CD4-positive, alpha-beta T cell treated with Interferon gamma for 1 hour (primary cell): ENCODE results near the gene DUS1L.

Source experiments
- DNase-seq: peaks from one replicate; pipeline ENCODE4 v3.0.0-alpha.2; 2020

The DUS1L gene

DNA sequence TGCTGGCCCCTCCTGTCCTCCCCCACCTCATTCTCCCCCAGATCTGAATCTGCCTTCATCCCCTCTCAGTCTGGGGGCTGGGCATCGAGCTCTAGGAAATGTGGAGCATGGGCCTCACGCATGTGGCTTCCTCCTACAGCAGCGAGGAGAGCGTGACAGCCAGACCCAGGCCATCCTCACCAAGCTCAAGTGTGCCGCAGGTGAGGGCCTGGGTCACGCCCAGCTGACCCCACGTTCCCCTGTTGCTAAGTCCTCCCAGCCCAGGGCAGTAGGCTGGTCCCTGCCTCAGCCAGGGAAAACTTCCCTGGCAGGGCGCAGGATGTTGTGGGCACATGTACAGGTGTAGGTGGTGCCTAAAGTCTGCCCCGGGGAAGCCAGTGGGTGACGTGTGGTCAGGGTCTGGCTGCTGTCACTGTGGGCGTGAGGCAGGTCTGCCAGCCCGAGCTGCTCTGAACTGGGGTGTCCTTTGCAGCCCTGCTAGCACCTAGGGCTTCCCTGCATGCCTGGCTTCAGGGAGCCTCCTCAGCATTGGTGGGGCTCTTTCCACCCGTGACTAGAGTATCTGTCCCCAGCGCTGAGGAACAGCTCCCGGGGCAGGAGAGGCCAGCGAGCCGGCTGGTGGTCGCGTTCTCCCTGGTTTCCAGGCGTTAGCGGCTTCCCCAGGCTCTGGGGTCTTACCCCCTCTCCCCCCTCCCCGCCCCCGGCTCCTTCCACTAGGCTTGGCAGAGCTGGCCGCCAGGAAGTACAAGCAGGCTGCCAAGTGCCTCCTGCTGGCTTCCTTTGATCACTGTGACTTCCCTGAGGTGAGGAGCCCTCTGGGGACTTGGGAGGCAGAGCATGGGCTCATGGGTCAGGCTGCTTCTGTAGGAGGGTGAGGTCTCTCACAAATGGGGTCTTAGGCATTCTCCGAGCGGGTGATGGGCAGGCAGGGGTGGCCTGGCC lies 10.3 kb downstream of the DUS1L start:
- DNase-seq = no peak

DNA sequence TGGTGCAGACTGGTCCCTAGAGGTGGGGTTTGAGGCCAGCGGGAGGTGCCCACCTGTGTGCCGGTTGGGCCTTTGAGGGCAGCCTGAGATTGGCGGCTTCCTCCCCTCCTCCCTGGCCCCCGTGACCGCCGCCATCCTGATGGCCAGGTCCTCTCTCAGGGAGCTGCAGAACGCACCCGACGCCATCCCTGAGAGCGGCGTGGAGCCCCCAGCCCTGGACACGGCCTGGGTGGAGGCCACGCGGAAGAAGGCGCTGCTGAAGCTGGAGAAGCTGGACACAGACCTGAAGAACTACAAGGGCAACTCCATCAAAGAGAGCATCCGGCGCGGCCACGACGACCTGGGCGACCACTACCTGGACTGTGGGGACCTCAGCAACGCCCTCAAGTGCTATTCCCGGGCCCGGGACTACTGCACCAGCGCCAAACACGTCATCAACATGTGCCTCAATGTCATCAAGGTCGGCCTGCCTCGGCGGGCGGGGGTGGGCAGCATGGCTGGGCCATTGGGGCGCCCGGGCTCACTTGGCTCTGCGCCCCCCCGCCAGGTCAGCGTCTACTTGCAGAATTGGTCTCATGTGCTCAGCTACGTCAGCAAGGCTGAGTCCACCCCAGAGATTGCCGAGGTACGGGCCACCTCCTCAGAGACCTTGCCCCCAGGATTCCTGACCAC lies 11.1 kb downstream of the DUS1L start:
- DNase-seq = no peak

DNA sequence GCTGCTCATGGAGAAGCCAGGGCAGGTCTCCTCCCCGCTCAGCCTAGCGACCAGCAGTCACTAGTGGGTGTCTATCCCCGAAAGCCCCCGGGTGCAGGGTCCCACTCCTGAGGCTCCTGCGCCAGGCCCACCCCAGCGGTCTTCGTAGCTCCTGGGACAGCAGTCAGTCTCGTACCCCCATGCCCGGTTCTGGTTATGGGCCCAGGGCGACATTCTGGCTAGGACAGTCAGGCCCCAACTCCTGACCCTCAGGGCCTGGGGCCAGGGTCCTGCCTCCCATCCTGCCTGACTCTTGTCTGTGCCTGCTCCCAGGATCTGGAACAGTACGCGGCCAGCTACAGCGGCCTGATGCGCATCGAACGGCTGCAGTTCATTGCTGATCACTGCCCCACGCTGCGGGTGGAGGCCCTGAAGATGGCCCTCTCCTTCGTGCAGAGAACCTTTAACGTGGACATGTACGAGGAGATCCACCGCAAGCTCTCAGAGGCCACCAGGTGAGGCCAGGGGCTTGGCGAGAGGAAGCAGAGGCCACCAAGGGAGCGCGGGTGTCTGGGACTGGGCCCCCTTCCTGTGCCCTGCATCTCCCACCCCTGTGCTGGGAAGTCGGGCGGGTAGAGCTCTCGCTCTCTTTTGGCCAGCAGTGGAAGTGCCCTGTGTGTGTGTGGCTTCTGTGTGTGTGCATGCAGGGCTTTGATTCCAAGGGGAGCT lies 11.9 kb downstream of the DUS1L start:
- no peak for DNase-seq

DNA sequence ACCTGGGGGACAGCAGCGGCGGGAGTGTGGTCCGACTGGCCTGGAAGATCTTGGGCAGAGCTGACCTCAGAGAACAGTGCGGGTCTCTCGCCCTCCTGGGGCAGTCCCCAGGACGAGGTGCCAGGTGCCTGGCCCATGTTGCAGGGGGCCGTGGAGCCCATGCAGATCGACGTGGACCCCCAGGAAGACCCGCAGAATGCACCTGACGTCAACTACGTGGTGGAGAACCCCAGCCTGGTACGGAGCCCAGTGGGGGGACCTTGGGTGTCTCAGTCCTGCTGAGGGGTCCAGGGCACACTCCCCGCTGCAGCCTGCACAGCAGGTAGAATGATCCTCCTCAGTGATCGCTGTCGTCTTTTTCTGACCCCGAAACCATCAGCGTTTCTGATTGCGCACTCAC lies 12.5 kb downstream of the DUS1L start:
- no peak for DNase-seq

DNA sequence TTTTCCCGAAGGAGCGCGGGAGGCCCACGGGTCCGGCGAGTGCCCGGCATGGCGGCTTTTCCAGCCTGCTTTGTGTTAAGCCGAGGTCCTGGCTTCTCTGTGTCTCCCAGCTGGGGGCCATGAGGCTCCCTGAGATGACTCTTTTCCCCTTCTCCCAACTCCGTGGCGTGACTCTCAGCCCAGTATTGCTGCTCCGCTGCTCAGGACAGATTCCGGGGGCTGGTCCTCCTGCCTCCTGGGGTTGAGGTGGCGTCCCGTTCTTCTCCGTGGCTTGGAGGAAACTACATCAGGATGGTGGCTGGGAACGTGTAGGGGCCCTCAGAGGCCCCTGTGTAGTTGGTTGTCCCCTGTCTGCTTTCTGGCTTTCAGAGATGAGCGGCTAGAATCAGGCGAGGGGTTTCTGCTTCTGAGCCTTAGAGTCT lies 13.0 kb downstream of the DUS1L start:
- DNase-seq = no peak

DNA sequence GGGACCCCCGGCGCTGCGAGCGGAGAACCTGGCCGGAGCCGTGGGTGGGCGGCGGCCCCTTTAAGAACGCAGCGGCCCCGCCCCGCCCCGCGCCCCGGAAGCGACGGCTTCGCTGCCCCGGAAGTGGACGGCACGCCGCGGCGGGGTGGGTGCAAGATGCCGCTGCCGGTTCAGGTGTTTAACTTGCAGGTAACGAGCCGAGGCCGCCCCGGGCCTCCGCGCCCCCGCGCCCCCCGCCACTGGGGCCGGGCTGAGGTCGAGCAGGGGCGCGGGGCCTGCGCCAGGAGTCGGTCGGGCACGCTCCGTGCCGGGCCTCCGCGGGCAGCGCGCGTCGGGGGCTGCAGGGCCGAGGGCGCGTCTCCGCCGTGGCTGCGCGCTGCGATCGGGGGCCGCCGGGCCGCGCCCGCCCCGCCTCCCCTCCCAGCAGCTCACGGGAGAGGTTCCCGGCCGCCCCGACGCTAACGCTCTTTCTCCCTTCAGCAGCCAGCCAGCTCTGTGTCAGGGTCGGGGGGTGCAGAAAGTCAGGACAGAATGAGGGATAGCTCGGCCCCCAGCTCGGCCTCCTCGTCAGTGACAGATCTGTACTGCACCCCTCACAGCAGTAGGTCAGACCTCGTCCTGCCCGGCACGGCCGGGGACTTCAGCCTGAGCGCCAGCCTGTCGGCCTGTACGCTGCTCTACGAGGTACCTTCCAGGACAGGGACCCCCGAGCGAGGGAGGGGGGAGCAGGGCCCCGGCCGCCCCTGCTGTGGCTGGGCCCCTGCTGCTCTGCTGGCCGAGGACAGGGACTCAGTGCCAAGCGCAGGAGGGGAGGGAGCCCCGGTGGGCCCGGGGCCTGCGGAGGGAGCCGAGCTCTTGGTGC lies 13.6 kb downstream of the DUS1L start, which contains the start of the genes GPS1 and RFNG:
Gene GPS1 (plus strand): TSS at position 123 of the 862 bp plus-strand sequence. CDS start 34 bp downstream, at position 157.
Gene RFNG (minus strand): TSS at position 36 of the 862 bp plus-strand sequence. CDS start 45 bp downstream, outside the sequence.
- peak; percentile 65 for DNase-seq

DNA sequence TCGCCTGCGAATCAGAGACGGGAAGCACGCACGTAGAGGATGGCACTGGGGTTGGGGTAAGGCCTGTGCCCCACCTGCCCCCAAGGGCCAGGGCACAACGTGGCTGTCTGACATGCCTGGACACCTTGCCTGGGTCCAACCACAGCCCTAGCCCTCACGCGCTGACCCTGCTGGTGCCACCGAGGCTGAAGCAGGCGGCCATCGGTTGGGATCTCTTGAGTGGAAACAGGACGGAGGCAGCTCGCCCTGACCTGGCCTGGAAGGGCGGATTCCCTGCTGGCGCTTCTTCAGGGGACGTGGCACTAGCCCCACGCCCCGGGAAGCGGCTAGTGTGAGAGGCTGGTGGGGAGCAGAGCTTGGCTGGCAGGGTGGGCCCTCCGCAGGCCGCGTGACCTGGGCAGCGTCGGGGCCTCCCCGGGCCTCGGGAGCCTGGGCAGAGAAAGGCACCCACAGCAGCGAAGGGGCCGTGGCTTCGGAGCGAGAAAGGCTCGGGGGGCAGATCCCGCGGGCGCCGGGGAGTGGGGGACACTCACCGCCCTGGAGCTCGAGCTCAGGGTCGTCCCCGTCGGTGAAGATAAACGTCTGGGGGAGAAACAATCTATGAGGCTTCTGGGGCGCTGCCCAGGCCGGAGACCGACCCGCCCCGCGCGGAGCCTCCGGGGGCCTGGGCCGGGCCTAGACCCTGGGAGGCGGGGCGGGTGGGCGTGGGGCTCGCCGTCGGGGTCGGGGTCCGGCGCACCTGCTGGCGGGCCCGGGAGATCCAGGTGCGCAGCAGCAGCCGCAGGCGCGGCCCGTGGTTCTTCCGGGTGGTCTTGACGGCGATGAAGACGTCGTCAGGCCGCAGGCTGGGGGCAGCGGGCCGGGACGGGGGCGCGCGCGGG lies 14.6 kb downstream of the DUS1L start:
- no peak for DNase-seq

DNA sequence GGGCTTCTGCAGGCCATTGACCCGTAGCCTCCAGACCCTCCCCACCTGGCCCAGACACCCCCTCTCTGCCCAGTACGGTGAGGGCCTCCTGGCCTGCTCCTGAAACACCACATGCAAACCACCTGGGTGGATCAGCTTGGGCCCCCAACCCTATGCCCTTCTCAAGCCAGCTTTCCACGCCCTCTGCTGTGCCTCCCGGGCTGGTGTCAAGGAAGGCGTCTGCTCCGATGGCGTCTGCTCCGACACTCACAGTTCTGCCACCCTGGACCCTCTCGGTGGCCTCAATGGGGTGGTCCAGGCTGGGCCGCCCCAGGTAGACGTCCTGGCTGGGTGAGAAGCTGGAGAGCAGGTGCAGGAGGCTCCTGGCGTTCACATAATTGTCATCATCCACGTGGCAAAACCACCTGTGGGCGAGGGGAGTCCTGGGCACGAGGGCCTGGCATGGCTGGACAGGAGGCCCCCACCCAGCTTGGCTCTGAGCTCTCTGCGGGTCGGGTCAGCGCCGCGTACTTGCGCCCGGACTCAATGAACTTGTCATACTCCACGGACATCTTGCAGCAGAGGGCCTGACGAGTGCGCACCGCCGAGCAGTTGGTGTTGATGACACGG lies 15.3 kb downstream of the DUS1L start:
- no peak for DNase-seq

DNA sequence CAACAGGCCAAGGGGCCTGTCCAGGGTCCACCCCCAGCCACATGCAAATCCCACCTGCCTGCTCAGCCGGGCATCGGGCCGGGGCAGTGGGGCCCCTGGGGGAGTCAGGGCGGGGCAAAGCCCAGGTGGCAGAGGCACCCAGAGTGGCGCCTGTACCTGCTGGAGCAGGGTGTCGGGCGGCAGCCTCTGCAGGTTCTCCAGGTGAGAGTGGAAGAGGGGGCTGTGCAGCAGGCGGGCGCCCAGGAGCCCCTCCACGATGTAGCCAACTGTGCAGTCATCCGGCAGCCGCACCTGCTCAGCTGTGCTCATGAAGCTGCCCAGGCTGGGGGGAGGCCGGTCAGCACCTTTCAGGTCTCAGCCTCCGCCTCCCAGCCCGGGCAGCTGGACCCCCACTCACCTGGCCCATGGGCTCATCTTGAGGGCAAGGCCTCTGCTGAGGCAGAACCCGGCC lies 16.1 kb downstream of the DUS1L start:
- DNase-seq = no peak

DNA sequence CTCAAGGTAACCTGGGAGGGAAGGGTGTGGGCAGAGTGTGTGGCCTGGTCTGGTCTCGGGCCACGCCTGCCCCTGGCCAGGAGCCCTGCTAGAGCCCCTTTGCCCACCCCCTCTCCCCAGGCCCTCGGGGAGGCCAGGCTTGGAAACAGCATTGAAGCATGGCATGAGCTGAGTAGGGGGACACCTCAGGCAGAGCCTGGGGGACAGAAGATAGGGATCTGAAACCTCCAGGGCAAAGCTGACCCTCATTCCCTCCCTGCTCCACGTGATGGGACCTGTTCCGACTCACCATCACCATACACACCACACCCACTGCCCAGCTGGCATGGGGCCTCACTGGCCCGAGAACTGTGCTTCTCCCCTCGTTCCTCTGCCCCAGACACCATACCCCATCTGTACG lies 16.5 kb downstream of the DUS1L start:
- no peak for DNase-seq

DNA sequence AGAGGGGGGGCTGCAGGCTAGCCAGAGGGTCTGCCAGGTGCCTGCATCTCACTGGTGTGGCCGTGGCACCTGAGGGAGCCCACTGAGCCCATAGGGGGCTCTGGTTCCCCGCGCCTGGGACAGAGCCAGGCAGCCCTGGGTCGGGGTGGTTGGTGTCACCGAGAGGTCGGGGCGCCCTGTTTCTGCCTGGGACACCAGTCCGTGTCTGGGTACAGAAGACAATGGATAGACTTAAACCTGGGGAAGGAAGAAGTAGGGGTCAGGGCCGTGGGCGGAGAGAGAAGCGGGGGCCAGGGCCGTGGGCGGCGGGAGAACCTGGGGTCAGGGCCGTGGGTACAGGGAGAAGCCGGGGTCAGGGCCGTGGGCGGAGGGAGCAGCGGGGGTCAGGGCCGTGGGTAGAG lies 17.0 kb downstream of the DUS1L start:
- DNase-seq = no peak

DNA sequence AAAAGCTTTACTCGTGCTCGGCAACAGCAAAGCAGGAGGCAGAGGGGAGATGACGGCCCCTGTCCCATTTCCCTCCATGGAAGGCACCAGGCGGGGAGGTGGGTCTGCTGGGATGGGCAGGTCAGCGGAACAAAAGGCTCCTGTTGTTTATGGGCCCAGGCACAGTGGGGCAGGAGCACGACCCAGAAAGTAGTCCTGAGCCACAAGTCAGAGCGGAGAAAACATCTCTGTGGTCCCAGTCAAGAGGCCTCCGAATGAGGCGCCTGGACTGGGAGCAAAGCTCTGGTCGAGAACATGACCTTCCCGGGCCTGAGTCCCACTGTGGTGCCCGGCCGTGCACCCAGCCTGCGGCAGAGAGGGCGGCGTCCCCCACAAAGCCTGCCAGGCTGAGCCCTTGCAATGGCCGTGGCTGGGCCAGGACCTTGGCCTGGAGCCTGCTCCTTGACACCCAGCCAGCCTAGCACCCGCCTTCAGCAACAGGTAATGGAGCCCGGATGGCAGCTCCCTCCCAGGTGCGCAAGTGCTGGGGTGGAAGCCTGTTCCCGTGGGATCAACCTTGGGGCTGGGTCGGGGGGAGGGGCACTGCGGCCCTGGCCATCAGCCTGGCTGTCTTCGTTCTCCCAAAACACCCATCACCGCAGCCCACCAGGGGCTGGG lies 17.6 kb downstream of the DUS1L start:
- no peak for DNase-seq

DNA sequence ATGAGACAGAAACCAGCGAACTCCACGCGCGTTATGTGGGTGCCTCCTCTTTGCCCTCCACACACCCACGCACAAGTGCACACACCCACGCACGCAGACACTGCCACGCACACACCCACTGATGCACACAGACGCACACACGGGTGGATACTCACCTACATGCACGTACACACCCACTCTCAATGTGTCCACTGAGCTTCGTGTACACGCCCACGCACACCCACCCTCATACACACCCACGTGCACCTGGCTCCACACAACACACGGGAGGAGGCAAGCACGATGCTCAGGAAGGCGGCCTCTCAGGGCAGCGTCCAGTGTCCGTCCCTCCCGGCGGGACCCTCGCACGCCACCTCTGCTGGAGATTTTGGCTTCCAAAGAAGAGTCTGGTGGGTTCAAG lies 18.2 kb downstream of the DUS1L start:
- no peak for DNase-seq

DNA sequence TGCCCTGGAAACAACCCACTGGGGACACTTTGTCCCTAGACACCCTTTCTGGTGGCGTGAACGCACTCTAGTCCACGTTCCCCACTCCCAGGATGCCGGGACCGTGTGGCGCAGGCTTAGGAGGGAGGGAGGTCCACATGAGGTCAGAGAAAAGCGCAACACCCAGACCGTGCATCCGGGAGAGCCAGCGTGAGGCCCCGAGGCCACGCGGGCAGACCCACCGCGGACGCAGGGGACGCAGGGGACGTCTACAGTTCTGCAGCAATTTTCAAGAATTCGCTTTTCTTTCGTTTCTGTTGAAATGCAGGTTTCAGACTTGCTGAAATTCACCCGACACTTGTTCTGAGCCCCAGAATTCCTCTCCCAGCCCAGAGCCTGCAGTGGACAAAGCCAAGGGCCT lies 18.7 kb downstream of the DUS1L start:
- no peak for DNase-seq

DNA sequence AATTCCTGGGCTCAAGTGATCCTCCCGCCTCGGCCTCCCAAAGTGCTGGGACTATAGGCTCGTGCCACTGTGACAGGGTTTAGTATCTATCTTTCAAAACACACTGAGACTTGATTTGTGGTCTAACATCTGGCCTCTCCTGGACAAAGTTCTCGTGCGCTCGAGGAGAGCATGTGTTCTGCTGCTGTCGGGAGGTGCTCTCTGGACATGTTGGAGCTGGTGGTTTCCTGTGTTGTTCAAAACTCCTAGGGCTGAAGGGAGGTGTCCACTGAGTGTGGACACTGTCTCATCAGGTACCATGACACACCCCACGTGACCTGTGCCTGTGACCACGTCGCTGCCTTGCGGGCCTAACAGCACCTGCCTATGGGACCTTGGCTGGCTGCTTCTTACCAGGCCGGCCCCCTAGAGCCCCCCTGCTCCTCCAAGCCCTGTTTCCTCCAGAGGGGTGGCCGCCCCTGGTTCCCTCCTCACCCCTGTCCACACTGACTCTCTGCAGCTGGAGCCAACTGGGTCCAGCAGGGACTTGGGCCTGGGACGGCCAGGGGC lies 19.6 kb downstream of the DUS1L start:
- no peak for DNase-seq

DNA sequence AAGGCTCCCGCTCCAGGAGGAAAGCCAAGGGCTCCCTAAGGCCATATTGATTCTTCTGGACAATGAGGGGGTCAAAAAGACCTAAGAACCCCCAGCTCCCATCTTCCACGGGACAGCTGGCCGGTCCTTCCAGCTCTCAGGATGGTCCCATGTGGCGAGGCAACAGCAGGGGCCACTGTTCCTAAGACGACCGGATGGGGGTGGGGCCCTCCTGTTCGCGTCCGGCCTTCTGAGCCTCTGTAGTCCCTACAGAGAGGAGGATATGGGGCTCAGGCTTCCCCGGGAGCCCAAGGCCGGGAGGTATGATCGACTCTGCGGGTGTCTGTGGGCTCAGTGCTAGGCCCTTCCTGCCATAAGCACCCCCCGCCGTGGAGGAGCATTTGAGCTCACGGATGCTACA lies 22.1 kb downstream of the DUS1L start:
- no peak for DNase-seq

DNA sequence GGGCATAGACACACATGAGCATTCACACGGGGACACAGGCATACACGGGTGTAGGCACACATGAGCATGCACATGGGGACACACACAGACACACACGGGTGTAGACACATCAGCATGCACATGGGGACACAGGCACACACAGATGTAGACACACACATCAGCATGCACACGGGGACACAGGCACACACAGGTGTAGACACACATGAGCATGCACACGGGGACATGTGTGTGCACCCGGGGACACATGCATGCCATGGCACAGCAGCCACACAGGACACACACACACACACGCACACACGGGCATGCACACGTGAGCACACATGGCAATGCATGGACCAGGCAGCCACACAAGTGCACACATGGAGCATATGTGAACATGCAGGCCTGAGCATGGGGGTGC lies 23.0 kb downstream of the DUS1L start:
- no peak for DNase-seq

DNA sequence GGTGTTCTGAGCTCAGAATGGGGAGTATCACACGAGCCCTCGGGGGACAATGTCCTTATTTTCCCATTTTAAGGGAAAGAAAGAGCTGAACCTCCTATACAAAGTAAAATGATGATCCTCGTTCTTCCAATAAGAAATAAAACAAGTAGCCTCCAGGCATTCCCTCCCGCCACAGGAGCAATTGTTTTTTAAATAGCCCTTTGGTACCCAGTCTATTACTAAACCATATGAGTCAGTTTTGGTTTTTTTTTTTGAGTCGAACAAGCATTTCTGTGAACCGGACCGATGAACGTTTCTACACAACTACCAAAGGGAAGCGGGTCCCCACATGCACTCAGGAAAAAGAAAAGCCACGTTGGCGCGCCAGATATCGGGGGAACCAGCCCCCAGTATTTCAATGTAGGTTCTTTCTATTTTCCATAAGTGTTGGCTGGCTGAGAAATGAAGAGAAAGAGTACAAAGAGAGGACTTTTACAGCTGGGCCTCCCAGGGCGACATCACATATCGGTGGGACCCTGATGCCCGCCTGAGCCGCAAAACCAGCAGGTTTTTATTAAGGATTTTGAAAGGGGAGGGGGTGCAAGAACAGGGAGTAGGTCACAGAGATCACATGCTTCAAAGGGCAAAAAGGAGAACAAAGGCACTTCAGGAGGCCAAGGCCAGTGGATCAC lies 24.3 kb downstream of the DUS1L start:
- DNase-seq = no peak

DNA sequence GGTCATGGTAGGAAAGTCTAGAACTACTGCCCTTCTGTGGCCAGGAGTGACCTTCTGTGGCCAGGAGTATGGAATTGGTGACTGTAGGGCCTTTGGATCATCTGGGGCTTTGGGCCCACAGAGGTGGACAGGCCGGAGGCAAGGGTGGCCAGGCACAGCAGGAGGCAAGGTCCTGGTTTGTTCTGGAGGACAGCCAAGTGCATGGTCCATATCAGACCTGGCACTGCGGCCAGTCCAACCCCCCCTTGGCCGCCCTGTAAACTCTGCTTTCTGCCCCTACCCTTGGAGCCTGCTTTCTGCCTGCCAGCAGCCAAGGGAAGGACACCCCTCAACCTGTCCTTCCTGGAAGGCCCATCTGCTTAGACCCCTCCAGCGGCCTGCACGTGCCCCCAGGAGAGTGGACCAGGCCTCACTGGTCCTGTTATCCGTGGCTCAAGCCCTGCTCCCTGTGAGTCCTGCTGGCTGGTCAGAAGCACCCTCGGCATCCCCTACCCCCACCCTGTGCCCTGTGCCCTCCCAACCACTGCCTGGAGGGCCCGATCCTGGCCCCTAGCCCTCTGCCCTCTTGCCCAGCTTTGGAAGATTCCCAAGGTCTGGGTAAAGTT lies 25.8 kb downstream of the DUS1L start:
- no peak for DNase-seq
